ENCODE data around the gene TAF9B.
"Not testable (repeated sequence)": the region's sequence is repeated elsewhere in the genome, so short reads cannot be mapped to it uniquely, and the experiment has no call there.

The TAF9B gene

DNA sequence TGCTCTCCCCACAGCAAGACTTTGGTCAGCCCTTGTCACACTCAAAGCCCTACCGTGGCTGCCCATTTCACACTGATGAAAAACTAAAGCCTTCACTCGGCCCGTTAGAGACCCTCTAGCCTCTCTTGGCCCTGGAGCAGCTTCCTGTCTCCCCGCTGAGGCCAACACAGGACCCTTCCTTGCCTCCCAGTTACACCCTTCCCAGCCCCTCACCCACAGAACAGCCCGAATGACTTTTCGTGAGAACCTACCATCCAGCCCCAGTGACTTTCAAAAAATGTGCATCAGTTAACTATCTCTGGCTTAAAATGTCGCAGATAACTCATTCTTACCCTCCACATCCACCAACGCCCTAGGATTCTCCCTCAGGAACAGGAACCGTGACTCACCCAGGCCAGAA is 756 bp upstream of the TAF9B start:
- TF ChIP-seq, protein P1, sequence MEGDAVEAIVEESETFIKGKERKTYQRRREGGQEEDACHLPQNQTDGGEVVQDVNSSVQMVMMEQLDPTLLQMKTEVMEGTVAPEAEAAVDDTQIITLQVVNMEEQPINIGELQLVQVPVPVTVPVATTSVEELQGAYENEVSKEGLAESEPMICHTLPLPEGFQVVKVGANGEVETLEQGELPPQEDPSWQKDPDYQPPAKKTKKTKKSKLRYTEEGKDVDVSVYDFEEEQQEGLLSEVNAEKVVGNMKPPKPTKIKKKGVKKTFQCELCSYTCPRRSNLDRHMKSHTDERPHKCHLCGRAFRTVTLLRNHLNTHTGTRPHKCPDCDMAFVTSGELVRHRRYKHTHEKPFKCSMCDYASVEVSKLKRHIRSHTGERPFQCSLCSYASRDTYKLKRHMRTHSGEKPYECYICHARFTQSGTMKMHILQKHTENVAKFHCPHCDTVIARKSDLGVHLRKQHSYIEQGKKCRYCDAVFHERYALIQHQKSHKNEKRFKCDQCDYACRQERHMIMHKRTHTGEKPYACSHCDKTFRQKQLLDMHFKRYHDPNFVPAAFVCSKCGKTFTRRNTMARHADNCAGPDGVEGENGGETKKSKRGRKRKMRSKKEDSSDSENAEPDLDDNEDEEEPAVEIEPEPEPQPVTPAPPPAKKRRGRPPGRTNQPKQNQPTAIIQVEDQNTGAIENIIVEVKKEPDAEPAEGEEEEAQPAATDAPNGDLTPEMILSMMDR (IDR thresholded peaks at IDR 0.05; ENCODE audit: insufficient read depth, low read depth, low read length, missing control alignments), result no peak
- no peak for DNase-seq (ENCODE audit: low read depth)
- H3K4me3 ChIP-seq (ENCODE audit: low read length), result no peak overlapping the region

DNA sequence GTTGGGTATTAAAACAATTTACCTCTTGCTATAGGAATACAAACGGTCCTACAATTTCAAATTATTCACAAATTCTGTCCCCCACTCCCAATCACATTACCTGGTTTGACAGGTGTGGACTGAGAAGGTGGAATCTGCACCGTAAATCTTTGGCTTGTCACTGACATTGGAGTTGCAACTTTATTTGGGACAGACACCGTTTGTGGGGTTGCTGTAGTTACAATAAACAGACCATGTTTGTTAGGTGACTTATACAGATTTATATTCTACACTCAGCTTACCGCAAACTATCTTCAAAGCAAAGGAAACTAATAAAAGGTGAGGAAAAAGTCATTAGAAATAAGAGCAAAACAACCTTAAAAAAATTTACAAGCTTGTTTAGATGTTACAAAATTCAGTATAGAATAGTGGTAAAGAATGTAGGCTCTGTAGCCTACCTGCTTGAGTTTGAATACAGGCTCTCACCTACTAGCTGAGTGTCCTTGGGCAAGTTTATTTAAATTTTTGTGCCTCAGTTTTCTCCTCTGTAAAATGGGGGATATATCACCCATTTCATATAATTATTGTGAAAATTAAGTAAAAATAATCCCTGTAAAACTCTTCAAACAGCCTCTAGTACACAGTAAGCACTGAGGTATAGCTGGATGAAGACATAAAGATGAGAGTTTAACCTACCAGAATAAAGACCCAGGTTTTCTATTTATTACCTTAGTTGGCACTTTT is 6.1 kb downstream of the TAF9B start:
- TF ChIP-seq, protein P1 (IDR thresholded peaks at IDR 0.05; ENCODE audit: insufficient read depth, low read depth, low read length, missing control alignments), result no peak
- H3K4me3 ChIP-seq (ENCODE audit: low read length), result no peak overlapping the region
- no peak for DNase-seq (ENCODE audit: low read depth)

DNA sequence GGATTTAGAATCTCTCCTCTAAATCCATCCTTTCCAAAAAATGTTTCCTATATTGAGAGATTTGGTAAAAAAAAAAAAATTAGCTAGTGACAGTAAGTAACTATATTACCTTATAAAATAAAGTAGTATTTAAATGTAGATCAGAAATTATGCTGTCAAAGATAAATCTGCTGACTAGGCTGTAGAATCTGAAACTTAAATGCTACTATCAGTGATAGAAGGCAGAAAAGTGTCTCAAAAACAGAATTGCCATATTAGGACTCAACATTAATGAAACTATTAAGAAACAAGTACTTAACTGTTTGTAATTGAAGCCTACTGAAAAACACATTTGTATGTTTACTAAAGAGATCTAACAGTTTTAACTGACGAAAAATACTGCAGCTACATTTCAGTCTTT is 8.3 kb downstream of the TAF9B start:
- no peak for DNase-seq (ENCODE audit: low read depth)
- TF ChIP-seq, protein P1 (IDR thresholded peaks at IDR 0.05; ENCODE audit: insufficient read depth, low read depth, low read length, missing control alignments), result no peak
- H3K4me3 ChIP-seq (ENCODE audit: low read length), result no peak overlapping the region

DNA sequence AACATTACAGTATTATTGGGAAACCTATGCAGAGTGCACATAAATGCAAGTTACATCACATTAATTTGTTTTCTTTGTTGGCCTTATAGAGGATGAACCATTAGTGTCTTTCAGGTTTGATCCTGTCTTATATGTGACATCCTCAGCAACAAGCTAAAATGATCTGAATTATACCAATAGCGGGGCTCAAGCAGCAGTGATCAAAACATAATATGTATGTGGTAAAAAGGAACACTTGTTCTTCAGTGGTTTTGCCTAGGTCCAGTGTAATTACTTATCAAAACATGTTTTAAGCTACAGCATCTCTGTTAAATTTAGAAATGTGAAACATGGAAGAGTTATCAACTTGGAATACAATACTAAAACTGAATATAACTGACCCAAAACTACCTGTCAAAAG is 9.1 kb downstream of the TAF9B start:
- no peak for DNase-seq (ENCODE audit: low read depth)
- TF ChIP-seq, protein P1 (IDR thresholded peaks at IDR 0.05; ENCODE audit: insufficient read depth, low read depth, low read length, missing control alignments), result no peak
- H3K4me3 ChIP-seq (ENCODE audit: low read length), result no peak overlapping the region

DNA sequence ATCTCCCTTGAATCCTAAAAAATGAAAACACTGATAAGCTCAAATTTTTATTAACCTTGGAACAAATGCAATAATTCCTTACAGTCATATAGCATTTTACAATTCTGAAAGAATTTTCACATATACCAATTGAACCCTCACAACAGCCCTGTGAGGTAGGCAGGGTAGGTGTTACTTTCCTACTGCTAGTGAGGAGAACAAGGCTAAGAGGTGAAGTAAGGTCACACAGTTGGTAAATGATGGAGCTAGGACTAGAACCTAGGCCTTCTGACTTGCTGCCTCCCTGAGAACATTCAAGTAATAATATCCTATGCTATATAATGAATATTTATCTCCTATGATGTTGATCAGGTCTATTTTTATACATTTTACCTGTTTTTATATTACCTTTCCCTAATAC is 9.7 kb downstream of the TAF9B start:
- H3K4me3 ChIP-seq (ENCODE audit: low read length), result no peak overlapping the region
- no peak for DNase-seq (ENCODE audit: low read depth)
- TF ChIP-seq, protein P1 (IDR thresholded peaks at IDR 0.05; ENCODE audit: insufficient read depth, low read depth, low read length, missing control alignments), result no peak

DNA sequence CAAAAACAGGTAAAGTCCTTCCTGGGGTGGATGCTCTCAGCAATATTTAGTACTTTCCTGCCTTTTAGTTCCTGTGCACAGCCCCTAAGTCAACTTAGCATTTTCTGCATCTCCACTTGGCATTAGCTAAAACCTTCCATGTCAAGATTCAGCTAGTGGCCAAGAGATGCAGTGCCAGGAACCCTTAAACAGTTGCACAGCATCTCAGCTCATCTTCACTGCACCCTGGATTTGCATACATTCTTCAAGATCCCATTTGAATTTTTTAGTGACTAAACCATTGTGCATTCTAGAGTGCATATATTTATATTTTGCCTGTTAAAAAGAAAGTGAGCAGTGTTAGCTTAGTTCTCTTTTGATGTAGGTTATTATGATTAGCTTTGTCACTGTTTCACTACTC is 13.7 kb downstream of the TAF9B start:
- not testable (repeated sequence) for DNase-seq (ENCODE audit: low read depth)

DNA sequence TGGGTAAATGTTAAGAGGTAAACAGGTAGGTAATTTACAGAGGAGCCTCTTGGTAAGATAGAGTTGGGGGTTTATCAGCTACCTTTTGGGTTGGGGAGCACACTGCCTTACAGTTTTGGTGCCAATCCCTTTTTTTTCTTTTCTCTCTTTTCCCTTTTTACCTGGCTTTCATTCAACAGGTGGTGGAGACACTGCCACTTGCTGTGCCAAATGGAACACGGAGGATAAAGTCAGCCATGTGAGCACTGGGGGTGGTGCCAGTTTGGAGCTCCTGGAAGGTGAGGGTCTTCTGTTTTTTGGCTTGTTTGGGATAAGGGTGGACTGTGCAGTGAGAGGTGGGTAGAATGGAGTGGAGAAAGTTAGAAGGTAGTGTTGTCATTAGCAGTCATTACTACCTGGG is 14.3 kb downstream of the TAF9B start:
- no peak for DNase-seq (ENCODE audit: low read depth)
- H3K4me3 ChIP-seq (ENCODE audit: low read length), result no peak overlapping the region
- TF ChIP-seq, protein P1 (IDR thresholded peaks at IDR 0.05; ENCODE audit: insufficient read depth, low read depth, low read length, missing control alignments), result no peak

More for the DNA sequence above, 13.7 kb downstream of the TAF9B start:
- not testable (repeated sequence) for H3K4me3 ChIP-seq (ENCODE audit: low read length)

Measured in epithelial cell of esophagus (primary cell).